ENCODE results near the gene TLL1.

The TLL1 gene

GRCh38 chr4:166064721-166065120 lies 191.7 kb downstream of the TLL1 start:
- DNase-seq (ENCODE audit: low read depth), result no peak

- DNase-seq (ENCODE audit: low read depth), result no peak
Observed at GRCh38 chr4:166065324-166065723, 192.3 kb downstream of the TLL1 start.

- no peak for DNase-seq (ENCODE audit: low read depth)
Observed at GRCh38 chr4:166066936-166067335, 193.9 kb downstream of the TLL1 start.

- no peak for DNase-seq (ENCODE audit: low read depth)
Observed at GRCh38 chr4:166067915-166068314, 194.9 kb downstream of the TLL1 start.

- no peak for DNase-seq (ENCODE audit: low read depth)
Observed at GRCh38 chr4:166073783-166074182, 200.7 kb downstream of the TLL1 start.

- DNase-seq (ENCODE audit: low read depth), result no peak
Observed at GRCh38 chr4:166075599-166075998, 202.6 kb downstream of the TLL1 start.

GRCh38 chr4:166077782-166078181 lies 204.7 kb downstream of the TLL1 start:
- no peak for DNase-seq (ENCODE audit: low read depth)

GRCh38 chr4:166078383-166078782 lies 205.3 kb downstream of the TLL1 start:
- DNase-seq (ENCODE audit: low read depth), result peak; percentile 47

GRCh38 chr4:166078955-166079354 lies 205.9 kb downstream of the TLL1 start:
- DNase-seq (ENCODE audit: low read depth), result no peak

- no peak for DNase-seq (ENCODE audit: low read depth)
Observed at GRCh38 chr4:166087569-166087968, 214.5 kb downstream of the TLL1 start.

- no peak for DNase-seq (ENCODE audit: low read depth)
Observed at GRCh38 chr4:166088576-166088975, 215.5 kb downstream of the TLL1 start.

GRCh38 chr4:166091146-166091545 lies 218.1 kb downstream of the TLL1 start:
- no peak for DNase-seq (ENCODE audit: low read depth)

GRCh38 chr4:166091912-166092510 lies 219.0 kb downstream of the TLL1 start:
- no peak for DNase-seq (ENCODE audit: low read depth)

GRCh38 chr4:166092797-166093290 lies 219.8 kb downstream of the TLL1 start:
- no peak for DNase-seq (ENCODE audit: low read depth)

- no peak for DNase-seq (ENCODE audit: low read depth)
Observed at GRCh38 chr4:166104623-166105022, 231.6 kb downstream of the TLL1 start.

- DNase-seq (ENCODE audit: low read depth), result no peak
Observed at GRCh38 chr4:166121897-166122296, 248.9 kb downstream of the TLL1 start.

GRCh38 chr4:166123546-166123945 lies 250.5 kb downstream of the TLL1 start:
- DNase-seq (ENCODE audit: low read depth), result no peak

GRCh38 chr4:166128403-166128802 lies 255.4 kb downstream of the TLL1 start:
- no peak for DNase-seq (ENCODE audit: low read depth)

- no peak for DNase-seq (ENCODE audit: low read depth)
Observed at GRCh38 chr4:166134285-166134684, 261.2 kb downstream of the TLL1 start.

GRCh38 chr4:166140951-166141350 lies 267.9 kb downstream of the TLL1 start:
- no peak for DNase-seq (ENCODE audit: low read depth)

GRCh38 chr4:166143227-166143626 lies 270.2 kb downstream of the TLL1 start:
- peak; percentile 31 for DNase-seq (ENCODE audit: low read depth)

GRCh38 chr4:166144607-166145006 lies 271.6 kb downstream of the TLL1 start:
- no peak for DNase-seq (ENCODE audit: low read depth)

GRCh38 chr4:166146806-166147540 lies 273.9 kb downstream of the TLL1 start:
- DNase-seq (ENCODE audit: low read depth), result no peak
